ENCODE data around the gene FRMD6. TPM values are rescaled to one million over a fixed set of nuclear protein-coding genes. Genes with fewer than 3 reads are reported as not detected.

Gene FRMD6
- total RNA-seq, 1 experiment from 2014 or later = 40.7 TPM

DNA sequence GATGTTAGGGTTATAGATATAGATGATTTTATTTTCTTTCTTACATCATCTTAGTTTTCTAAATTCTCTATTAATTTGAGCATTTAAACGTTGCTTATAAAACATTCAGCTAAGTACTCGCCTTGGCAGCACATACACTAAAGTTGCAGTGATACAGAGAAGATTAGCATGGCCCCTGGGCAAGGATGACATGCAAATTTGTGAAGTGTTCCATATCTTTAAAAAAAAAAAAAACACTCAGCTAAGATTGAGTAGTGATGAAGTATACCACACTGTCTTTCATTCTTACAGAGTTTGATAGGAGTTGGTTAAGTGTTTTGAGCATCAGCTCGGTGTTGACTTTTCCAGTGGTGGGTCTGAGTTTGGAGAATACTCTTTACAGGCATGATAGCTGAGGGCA, 72.3 kb downstream of the FRMD6 start:
- in situ Hi-C loops (cut with HindIII; ENCODE audit: low pct_unique_long_range_greater_than_20kb, low sequenced_read_pairs) (no loop called here), intact Hi-C loops (cut with micrococcal nuclease; ENCODE audit: unreplicated experiment) (no loop called here)
- Histone ChIP-seq H3K36me3 (ENCODE audit: control insufficient read depth, insufficient read depth, low read length) (peaks cover 19% of the 10 kb centered on the region), H3K27ac (ENCODE audit: low read length) (no peak overlapping the region), H3K27me3 (ENCODE audit: control insufficient read depth, insufficient read depth, low read length) (no peaks in the 10 kb centered on the region), H3K4me1 (ENCODE audit: control insufficient read depth, insufficient read depth, low read length) (no peaks in the 10 kb centered on the region), H3K9me3 (ENCODE audit: control insufficient read depth, insufficient read depth, low read depth, low read length) (no peaks in the 10 kb centered on the region), H3K4me3 (ENCODE audit: low read depth in 2 of 2, low read length in 2 of 2) (no peak overlapping the region)
- DNase-seq (ENCODE audit: low read depth, low spot score) (no peak), ATAC-seq (no peak)
- no peak for TF ChIP-seq TCF7L2 (IDR thresholded peaks at IDR 0.05; ENCODE audit: low read depth, low read length)
- TF ChIP-seq SIN3A (IDR thresholded peaks at IDR 0.05; ENCODE audit: borderline replicate concordance, insufficient read depth, low read depth, low read length) = no peak
- no peak for TF ChIP-seq REST (IDR thresholded peaks at IDR 0.05; ENCODE audit: insufficient read depth in 1 of 2, low read depth in 2 of 2, low read length in 1 of 2)
- no peak for TF ChIP-seq POLR2AphosphoS5 (IDR thresholded peaks at IDR 0.05; ENCODE audit: low read depth, low read length)
- TF ChIP-seq CTCF (IDR thresholded peaks at IDR 0.05) = no peak
- BruUV-seq (replicated peaks) = no TSS peak
- ChIA-PET CTCF (no interaction called here), POLR2A (no interaction called here)

- no peaks in the 10 kb centered on the region for H3K27me3 ChIP-seq (ENCODE audit: control insufficient read depth, insufficient read depth, low read length)
- CTCF ChIA-PET = no interaction called here
- no peak for TF ChIP-seq TCF7L2 (IDR thresholded peaks at IDR 0.05; ENCODE audit: low read depth, low read length)
- no peak for TF ChIP-seq REST (IDR thresholded peaks at IDR 0.05; ENCODE audit: insufficient read depth in 1 of 2, low read depth in 2 of 2, low read length in 1 of 2)
- no peak for TF ChIP-seq POLR2AphosphoS5 (IDR thresholded peaks at IDR 0.05; ENCODE audit: low read depth, low read length)
- TF ChIP-seq SIN3A (IDR thresholded peaks at IDR 0.05; ENCODE audit: borderline replicate concordance, insufficient read depth, low read depth, low read length) = no peak
- TF ChIP-seq CTCF (IDR thresholded peaks at IDR 0.05) = no peak
- intact Hi-C loops (cut with micrococcal nuclease; ENCODE audit: unreplicated experiment) = no loop called here
- H3K4me3 ChIP-seq (ENCODE audit: low read depth in 2 of 2, low read length in 2 of 2) = no peak overlapping the region
- no TSS peak for BruUV-seq (replicated peaks)
- POLR2A ChIA-PET = no interaction called here
- H3K36me3 ChIP-seq (ENCODE audit: control insufficient read depth, insufficient read depth, low read length) = peaks cover 18% of the 10 kb centered on the region
- DNase-seq (ENCODE audit: low read depth, low spot score) (no peak), ATAC-seq (no peak)
- H3K4me1 ChIP-seq (ENCODE audit: control insufficient read depth, insufficient read depth, low read length) = no peaks in the 10 kb centered on the region
- in situ Hi-C loops (cut with HindIII; ENCODE audit: low pct_unique_long_range_greater_than_20kb, low sequenced_read_pairs) = no loop called here
- H3K27ac ChIP-seq (ENCODE audit: low read length) = no peak overlapping the region
- H3K9me3 ChIP-seq (ENCODE audit: control insufficient read depth, insufficient read depth, low read depth, low read length) = no peaks in the 10 kb centered on the region
Observed at GRCh38 chr14:51724650-51725049, 72.9 kb downstream of the FRMD6 start.

All from Panc1 (cell line).